ENCODE measurements around the gene SYMPK.

Gene SYMPK

DNA sequence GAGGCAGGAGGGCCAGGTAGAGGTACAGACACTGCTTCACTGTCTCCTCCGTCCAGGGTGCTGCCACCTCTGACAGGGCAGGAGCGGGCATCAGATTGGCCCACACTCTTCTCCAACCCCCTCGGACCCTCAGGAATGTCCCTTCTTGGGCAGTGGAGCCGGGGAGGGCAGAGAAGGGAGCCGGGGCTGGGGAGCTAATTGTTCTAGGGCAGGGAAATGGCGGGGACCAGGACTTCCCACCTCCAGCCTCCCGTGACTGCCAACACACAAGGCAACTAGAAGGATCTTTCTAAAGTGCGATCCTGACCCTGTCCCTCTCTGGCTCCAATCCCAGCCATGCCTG is 37.7 kb downstream of the SYMPK start:
- DNase-seq (ENCODE audit: extremely low read depth, low read depth), result no peak
- H3K4me3 ChIP-seq (replicated peaks; ENCODE audit: low read depth, low read length), result no peak overlapping the region
- TF ChIP-seq, protein P1, sequence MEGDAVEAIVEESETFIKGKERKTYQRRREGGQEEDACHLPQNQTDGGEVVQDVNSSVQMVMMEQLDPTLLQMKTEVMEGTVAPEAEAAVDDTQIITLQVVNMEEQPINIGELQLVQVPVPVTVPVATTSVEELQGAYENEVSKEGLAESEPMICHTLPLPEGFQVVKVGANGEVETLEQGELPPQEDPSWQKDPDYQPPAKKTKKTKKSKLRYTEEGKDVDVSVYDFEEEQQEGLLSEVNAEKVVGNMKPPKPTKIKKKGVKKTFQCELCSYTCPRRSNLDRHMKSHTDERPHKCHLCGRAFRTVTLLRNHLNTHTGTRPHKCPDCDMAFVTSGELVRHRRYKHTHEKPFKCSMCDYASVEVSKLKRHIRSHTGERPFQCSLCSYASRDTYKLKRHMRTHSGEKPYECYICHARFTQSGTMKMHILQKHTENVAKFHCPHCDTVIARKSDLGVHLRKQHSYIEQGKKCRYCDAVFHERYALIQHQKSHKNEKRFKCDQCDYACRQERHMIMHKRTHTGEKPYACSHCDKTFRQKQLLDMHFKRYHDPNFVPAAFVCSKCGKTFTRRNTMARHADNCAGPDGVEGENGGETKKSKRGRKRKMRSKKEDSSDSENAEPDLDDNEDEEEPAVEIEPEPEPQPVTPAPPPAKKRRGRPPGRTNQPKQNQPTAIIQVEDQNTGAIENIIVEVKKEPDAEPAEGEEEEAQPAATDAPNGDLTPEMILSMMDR (IDR thresholded peaks at IDR 0.05; ENCODE audit: low read depth, low read length, missing control alignments), result no peak

- DNase-seq (ENCODE audit: extremely low read depth, low read depth), result no peak
- H3K4me3 ChIP-seq (replicated peaks; ENCODE audit: low read depth, low read length), result no peak overlapping the region
- TF ChIP-seq, protein P1 (IDR thresholded peaks at IDR 0.05; ENCODE audit: low read depth, low read length, missing control alignments), result no peak
These were observed 38.2 kb downstream of the SYMPK start for GRCh38 chr19:45824531-45825262.

DNA sequence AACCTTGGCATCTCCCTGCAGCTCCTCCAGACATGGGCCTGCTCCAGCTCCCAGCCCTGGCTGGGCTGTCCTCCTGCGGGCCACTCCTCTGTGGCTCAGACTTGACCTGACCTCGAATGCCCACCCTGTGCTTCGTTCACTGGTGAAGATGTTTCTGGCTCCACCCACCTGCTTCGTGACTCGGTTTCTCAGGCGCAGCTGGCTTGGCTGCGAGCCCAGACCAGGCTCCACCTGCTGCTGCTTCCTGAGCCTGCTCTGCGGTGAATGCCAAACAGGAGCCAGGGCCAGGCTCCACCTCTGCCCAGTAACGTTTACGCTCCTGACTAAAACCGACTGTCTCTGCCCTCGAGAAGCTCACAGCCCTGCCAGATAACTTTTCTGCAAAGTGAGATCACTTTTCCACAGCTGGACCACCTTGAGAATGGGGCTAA is 38.9 kb downstream of the SYMPK start:
- no peak overlapping the region for H3K4me3 ChIP-seq (replicated peaks; ENCODE audit: low read depth, low read length)
- no peak for DNase-seq (ENCODE audit: extremely low read depth, low read depth)
- TF ChIP-seq, protein P1 (IDR thresholded peaks at IDR 0.05; ENCODE audit: low read depth, low read length, missing control alignments), result no peak

DNA sequence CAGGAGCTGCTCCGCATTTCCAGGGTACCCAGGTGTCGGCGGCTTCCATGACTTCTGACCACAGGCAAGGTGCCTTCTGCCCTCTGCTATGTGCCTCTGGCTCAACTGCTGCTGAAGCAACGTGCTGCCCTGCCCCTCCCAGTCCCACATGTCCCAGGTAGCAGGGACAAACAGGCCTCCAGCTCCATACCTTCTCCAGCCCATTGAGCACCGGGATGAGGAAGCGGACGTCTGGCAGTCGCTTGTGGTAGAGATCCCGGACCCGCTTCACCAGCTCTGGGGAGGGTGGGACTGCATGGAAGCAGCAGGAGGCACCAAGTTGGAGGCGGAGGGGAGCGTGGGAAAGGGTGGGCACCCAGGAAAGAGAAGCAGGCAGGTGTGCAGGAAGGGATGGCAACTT is 39.8 kb downstream of the SYMPK start:
- TF ChIP-seq, protein P1 (IDR thresholded peaks at IDR 0.05; ENCODE audit: low read depth, low read length, missing control alignments), result no peak
- no peak for DNase-seq (ENCODE audit: extremely low read depth, low read depth)
- H3K4me3 ChIP-seq (replicated peaks; ENCODE audit: low read depth, low read length), result no peak overlapping the region

- no peak overlapping the region for H3K4me3 ChIP-seq (replicated peaks; ENCODE audit: low read depth, low read length)
- DNase-seq (ENCODE audit: extremely low read depth, low read depth), result no peak
- TF ChIP-seq, protein P1 (IDR thresholded peaks at IDR 0.05; ENCODE audit: low read depth, low read length, missing control alignments), result no peak
These were observed 40.2 kb downstream of the SYMPK start for GRCh38 chr19:45822716-45823115.

DNA sequence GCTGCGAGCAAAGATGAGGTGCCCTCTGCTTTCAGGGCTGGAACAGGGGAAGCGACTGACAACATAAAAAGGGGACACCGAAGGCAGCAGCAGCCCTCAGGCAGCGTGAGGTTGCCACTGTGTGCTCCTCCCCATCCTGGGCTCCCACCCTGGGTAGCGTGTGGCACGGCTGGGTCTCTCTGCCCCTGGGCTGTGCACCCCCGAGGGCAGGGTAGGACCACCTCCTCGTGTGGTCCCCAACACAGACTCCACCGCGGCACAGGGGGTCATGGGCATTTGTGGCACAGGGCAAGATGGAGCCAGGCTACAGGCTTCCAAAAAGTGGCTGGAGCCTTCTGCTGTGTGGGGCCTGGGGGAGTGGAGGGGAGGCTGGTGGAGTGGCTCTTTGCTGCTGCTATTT is 41.4 kb downstream of the SYMPK start:
- no peak for DNase-seq (ENCODE audit: extremely low read depth, low read depth)
- no peak overlapping the region for H3K4me3 ChIP-seq (replicated peaks; ENCODE audit: low read depth, low read length)
- TF ChIP-seq, protein P1 (IDR thresholded peaks at IDR 0.05; ENCODE audit: low read depth, low read length, missing control alignments), result no peak

- DNase-seq (ENCODE audit: extremely low read depth, low read depth), result no peak
- TF ChIP-seq, protein P1 (IDR thresholded peaks at IDR 0.05; ENCODE audit: low read depth, low read length, missing control alignments), result no peak
- no peak overlapping the region for H3K4me3 ChIP-seq (replicated peaks; ENCODE audit: low read depth, low read length)
These were observed 41.8 kb downstream of the SYMPK start for GRCh38 chr19:45821103-45821521.

Measured in HFF-Myc (cell line).